HepG2 (cell line): ENCODE data around the gene PCSK6. TPM values are rescaled to one million over a fixed set of nuclear protein-coding genes. Genes with fewer than 3 reads are reported as not detected.
A peak's percentile ranks its signal among the peaks of the same experiment; 100 is the strongest.

Experiments used
- BORCS8-MEF2B ChIP-seq: sonication (generic); formaldehyde crosslinking; IDR thresholded peaks from 2 replicates; pipeline ENCODE4 v1.8.0; 2022; ENCODE audit warnings: mild to moderate bottlenecking, missing genetic modification reagents
- FOXA3 ChIP-seq: IDR thresholded peaks from 2 replicates; pipeline ENCODE4 v1.6.1; 2016; ENCODE audit warnings: missing genetic modification reagents, missing compliant biosample characterization
- FOXK2 ChIP-seq: fragments of 450-650 bp; IDR thresholded peaks from 2 replicates; pipeline ENCODE4 v1.6.1; 2016
- KLF16 ChIP-seq, 2 experiments: sonication (generic) in 1 of 2; formaldehyde crosslinking in 1 of 2; IDR thresholded peaks; 2 replicates each; pipeline versions ENCODE4 v1.6.1 to v1.8.0; 2016 to 2023; ENCODE audit warnings: missing genetic modification reagents in 2 of 2, missing compliant biosample characterization in 1 of 2
- MTF1 ChIP-seq: sonication (generic); formaldehyde crosslinking; IDR thresholded peaks from 2 replicates; pipeline ENCODE4 v1.5.0; 2020; ENCODE audit warnings: missing genetic modification reagents
- PRMT3 ChIP-seq: sonication (generic); formaldehyde crosslinking; IDR thresholded peaks from 2 replicates; pipeline ENCODE4 v1.8.1; 2022; ENCODE audit warnings: low read depth, mild to moderate bottlenecking, moderate library complexity, missing genetic modification reagents, borderline replicate concordance
- SRSF9 ChIP-seq: fragments of 200-400 bp; formaldehyde crosslinking; IDR thresholded peaks from 2 replicates; pipeline ENCODE4 v1.6.1; 2018; ENCODE audit warnings: borderline replicate concordance, mild to moderate bottlenecking, low read depth, low read length; ENCODE audit not compliant: insufficient read depth, poor library complexity, severe bottlenecking
- STAT6 ChIP-seq: sonication (generic); formaldehyde crosslinking; IDR thresholded peaks from 2 replicates; pipeline ENCODE4 v1.4.0; 2020; ENCODE audit warnings: missing genetic modification reagents, mild to moderate bottlenecking, borderline replicate concordance
- TCF7L2 ChIP-seq: IDR thresholded peaks from 2 replicates; pipeline ENCODE4 v1.6.1; 2011; ENCODE audit warnings: mild to moderate bottlenecking, low read depth, low read length, moderate library complexity
- ZC3H4 ChIP-seq: sonication (generic); formaldehyde crosslinking; IDR thresholded peaks from 2 replicates; pipeline ENCODE4 v1.4.0; 2020; ENCODE audit warnings: missing genetic modification reagents, borderline replicate concordance
- ZNF12 ChIP-seq: sonication (generic); formaldehyde crosslinking; IDR thresholded peaks from 2 replicates; pipeline ENCODE4 v1.5.0; 2020; ENCODE audit warnings: missing genetic modification reagents
- ZNF713 ChIP-seq: sonication (generic); formaldehyde crosslinking; IDR thresholded peaks from 2 replicates; pipeline ENCODE4 v1.4.0; 2020; ENCODE audit warnings: mild to moderate bottlenecking, missing genetic modification reagents
- polyA plus RNA-seq, 8 experiments: library from polyadenylated mRNA; depleted of rRNA in 3 of 8; stranded (reverse) in 7 of 8; unstranded in 1 of 8; fragments of >200 nt; fragmentation: Illumina TruSeq in 4 of 8; extraction: Trizol in 4 of 8; gene quantifications; 2 replicates each; pipeline versions ENCODE4 v1.2.1 to v1.2.3, GENCODE V29; 2011 to 2016; ENCODE audit warnings: low read depth in 4 of 8, missing spikeins in 1 of 8, mixed read lengths in 1 of 8; ENCODE audit not compliant: insufficient read depth in 1 of 8
- total RNA-seq, 5 experiments: library from RNA; depleted of rRNA; stranded (reverse); fragments of >200 nt; fragmentation: Illumina TruSeq; extraction: Trizol; gene quantifications; 2 replicates each; pipeline ENCODE4 v1.2.3, GENCODE V29; 2016; ENCODE audit warnings: low read depth in 1 of 5
- TF ChIP-seq, protein P1 (sequence below): sonication (generic); formaldehyde crosslinking; IDR thresholded peaks from 2 replicates; pipeline ENCODE4 v1.4.0; 2020; ENCODE audit warnings: missing genetic modification reagents
- TF ChIP-seq, protein P2 (sequence below): sonication (generic); formaldehyde crosslinking; conservative IDR thresholded peaks from 2 replicates; pipeline ENCODE4 v1.5.0; 2020; ENCODE audit warnings: missing genetic modification reagents
- TF ChIP-seq, protein P3 (sequence below): sonication (generic); formaldehyde crosslinking; IDR thresholded peaks from 2 replicates; pipeline ENCODE4 v1.9.0; 2021; ENCODE audit warnings: missing genetic modification reagents, borderline replicate concordance
- TF ChIP-seq, protein P4 (sequence below): sonication (generic); formaldehyde crosslinking; IDR thresholded peaks from 2 replicates; pipeline ENCODE4 v1.4.0; 2020; ENCODE audit warnings: missing genetic modification reagents

The PCSK6 gene
- total and polyA plus RNA-seq, 2 of the 13 experiments (the other 11 are each of a cell fraction or from before 2014, with no cell fraction given), result 56.5 to 155 TPM

- TF ChIP-seq STAT6 (CRISPR knock-in tag), result no peak
- TF ChIP-seq, protein P1, sequence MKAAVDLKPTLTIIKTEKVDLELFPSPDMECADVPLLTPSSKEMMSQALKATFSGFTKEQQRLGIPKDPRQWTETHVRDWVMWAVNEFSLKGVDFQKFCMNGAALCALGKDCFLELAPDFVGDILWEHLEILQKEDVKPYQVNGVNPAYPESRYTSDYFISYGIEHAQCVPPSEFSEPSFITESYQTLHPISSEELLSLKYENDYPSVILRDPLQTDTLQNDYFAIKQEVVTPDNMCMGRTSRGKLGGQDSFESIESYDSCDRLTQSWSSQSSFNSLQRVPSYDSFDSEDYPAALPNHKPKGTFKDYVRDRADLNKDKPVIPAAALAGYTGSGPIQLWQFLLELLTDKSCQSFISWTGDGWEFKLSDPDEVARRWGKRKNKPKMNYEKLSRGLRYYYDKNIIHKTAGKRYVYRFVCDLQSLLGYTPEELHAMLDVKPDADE (CRISPR knock-in tag), result no peak; the same call in 1 of the 2 replicates
- TF ChIP-seq, protein P2, sequence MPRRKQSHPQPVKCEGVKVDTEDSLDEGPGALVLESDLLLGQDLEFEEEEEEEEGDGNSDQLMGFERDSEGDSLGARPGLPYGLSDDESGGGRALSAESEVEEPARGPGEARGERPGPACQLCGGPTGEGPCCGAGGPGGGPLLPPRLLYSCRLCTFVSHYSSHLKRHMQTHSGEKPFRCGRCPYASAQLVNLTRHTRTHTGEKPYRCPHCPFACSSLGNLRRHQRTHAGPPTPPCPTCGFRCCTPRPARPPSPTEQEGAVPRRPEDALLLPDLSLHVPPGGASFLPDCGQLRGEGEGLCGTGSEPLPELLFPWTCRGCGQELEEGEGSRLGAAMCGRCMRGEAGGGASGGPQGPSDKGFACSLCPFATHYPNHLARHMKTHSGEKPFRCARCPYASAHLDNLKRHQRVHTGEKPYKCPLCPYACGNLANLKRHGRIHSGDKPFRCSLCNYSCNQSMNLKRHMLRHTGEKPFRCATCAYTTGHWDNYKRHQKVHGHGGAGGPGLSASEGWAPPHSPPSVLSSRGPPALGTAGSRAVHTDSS (CRISPR knock-in tag), result 0 out of 2 replicates have a peak, but pooled peaks have one; percentile 52
- TF ChIP-seq, protein P3, sequence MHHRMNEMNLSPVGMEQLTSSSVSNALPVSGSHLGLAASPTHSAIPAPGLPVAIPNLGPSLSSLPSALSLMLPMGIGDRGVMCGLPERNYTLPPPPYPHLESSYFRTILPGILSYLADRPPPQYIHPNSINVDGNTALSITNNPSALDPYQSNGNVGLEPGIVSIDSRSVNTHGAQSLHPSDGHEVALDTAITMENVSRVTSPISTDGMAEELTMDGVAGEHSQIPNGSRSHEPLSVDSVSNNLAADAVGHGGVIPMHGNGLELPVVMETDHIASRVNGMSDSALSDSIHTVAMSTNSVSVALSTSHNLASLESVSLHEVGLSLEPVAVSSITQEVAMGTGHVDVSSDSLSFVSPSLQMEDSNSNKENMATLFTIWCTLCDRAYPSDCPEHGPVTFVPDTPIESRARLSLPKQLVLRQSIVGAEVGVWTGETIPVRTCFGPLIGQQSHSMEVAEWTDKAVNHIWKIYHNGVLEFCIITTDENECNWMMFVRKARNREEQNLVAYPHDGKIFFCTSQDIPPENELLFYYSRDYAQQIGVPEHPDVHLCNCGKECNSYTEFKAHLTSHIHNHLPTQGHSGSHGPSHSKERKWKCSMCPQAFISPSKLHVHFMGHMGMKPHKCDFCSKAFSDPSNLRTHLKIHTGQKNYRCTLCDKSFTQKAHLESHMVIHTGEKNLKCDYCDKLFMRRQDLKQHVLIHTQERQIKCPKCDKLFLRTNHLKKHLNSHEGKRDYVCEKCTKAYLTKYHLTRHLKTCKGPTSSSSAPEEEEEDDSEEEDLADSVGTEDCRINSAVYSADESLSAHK (CRISPR knock-in tag), result no peak
- TF ChIP-seq BORCS8-MEF2B (CRISPR knock-in tag), result 0 out of 2 replicates have a peak, but pooled peaks have one; percentile 58
- TF ChIP-seq FOXA3 (CRISPR knock-in tag), result peak; percentile 18
- TF ChIP-seq KLF16 (CRISPR knock-in tag; IDR thresholded peaks at IDR 0.05), result peak in 1 of 2 experiments; percentile 52; a peak in 1 of 4 replicates
- TF ChIP-seq MTF1 (CRISPR knock-in tag), result no peak
- TF ChIP-seq, protein P4, sequence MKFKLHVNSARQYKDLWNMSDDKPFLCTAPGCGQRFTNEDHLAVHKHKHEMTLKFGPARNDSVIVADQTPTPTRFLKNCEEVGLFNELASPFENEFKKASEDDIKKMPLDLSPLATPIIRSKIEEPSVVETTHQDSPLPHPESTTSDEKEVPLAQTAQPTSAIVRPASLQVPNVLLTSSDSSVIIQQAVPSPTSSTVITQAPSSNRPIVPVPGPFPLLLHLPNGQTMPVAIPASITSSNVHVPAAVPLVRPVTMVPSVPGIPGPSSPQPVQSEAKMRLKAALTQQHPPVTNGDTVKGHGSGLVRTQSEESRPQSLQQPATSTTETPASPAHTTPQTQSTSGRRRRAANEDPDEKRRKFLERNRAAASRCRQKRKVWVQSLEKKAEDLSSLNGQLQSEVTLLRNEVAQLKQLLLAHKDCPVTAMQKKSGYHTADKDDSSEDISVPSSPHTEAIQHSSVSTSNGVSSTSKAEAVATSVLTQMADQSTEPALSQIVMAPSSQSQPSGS (CRISPR knock-in tag), result no peak
- TF ChIP-seq ZC3H4 (CRISPR knock-in tag), result no peak
- TF ChIP-seq FOXK2, result no peak
- no peak for TF ChIP-seq ZNF12 (CRISPR knock-in tag)
- TF ChIP-seq PRMT3 (CRISPR knock-in tag), result no peak
- 0 out of 2 replicates have a peak, but pooled peaks have one; percentile 63 for TF ChIP-seq ZNF713
- no peak for TF ChIP-seq SRSF9
- TF ChIP-seq TCF7L2, result no peak
Observed at GRCh38 chr15:101277038-101277822, 212.3 kb downstream of the PCSK6 start, which contains the start of gene SELENOS (continued).
